ENCODE results near the gene VAV1. TPM values are rescaled to one million over a fixed set of nuclear protein-coding genes. Genes with fewer than 3 reads are reported as not detected.

VAV1 gene
- total RNA-seq, 1 donor from 2014 or later, result not detected

DNA sequence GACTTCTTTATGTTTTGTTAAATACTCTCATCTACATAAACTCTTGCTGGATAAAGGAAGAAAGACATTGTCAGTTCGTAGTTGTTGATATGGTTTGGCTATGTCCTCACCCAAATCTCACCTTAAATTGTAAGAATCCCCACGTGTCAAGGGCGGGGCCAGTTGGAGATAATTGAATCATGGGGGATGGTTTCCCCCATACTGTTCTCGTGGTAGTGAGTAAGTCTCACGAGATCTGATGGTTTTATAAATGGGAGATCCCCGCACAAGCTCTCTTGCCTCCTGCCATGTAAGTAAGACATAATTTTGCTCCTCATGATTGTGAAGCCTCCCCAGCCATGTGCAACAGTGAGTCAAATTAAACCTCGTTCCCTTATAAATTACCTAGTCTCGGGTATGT lies 118.4 kb downstream of the VAV1 start:
- Mint-ChIP-seq H3K4me3 (ENCODE audit: low read depth) (no peak overlapping the region), H3K36me3 (ENCODE audit: insufficient read depth) (peaks cover 1% of the 10 kb centered on the region), H3K4me1 (ENCODE audit: low read depth) (no peaks in the 10 kb centered on the region), H3K27me3 (no peaks in the 10 kb centered on the region), H3K27ac (no peak overlapping the region), H3K9me3 (ENCODE audit: low read depth) (peaks cover 66% of the 10 kb centered on the region)
- TF ChIP-seq, protein P1, sequence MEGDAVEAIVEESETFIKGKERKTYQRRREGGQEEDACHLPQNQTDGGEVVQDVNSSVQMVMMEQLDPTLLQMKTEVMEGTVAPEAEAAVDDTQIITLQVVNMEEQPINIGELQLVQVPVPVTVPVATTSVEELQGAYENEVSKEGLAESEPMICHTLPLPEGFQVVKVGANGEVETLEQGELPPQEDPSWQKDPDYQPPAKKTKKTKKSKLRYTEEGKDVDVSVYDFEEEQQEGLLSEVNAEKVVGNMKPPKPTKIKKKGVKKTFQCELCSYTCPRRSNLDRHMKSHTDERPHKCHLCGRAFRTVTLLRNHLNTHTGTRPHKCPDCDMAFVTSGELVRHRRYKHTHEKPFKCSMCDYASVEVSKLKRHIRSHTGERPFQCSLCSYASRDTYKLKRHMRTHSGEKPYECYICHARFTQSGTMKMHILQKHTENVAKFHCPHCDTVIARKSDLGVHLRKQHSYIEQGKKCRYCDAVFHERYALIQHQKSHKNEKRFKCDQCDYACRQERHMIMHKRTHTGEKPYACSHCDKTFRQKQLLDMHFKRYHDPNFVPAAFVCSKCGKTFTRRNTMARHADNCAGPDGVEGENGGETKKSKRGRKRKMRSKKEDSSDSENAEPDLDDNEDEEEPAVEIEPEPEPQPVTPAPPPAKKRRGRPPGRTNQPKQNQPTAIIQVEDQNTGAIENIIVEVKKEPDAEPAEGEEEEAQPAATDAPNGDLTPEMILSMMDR (IDR thresholded peaks at IDR 0.05; ENCODE audit: unreplicated experiment), result no peak
- no peak for DNase-seq (ENCODE audit: low spot score, unreplicated experiment)

GRCh38 chr19:6891761-6892385 lies 119.4 kb downstream of the VAV1 start:
- Mint-ChIP-seq H3K36me3 (ENCODE audit: insufficient read depth) (peaks cover 1% of the 10 kb centered on the region), H3K27me3 (no peaks in the 10 kb centered on the region), H3K27ac (no peak overlapping the region), H3K4me1 (ENCODE audit: low read depth) (no peaks in the 10 kb centered on the region), H3K9me3 (ENCODE audit: low read depth) (peaks cover 72% of the 10 kb centered on the region), H3K4me3 (ENCODE audit: low read depth) (no peak overlapping the region)
- TF ChIP-seq, protein P1 (IDR thresholded peaks at IDR 0.05; ENCODE audit: unreplicated experiment), result no peak
- no peak for DNase-seq (ENCODE audit: low spot score, unreplicated experiment)

GRCh38 chr19:6894313-6894712 lies 121.8 kb downstream of the VAV1 start:
- H3K9me3 Mint-ChIP-seq (ENCODE audit: low read depth), result peaks cover 63% of the 10 kb centered on the region
- TF ChIP-seq, protein P1 (IDR thresholded peaks at IDR 0.05; ENCODE audit: unreplicated experiment), result no peak
- DNase-seq (ENCODE audit: low spot score, unreplicated experiment), result no peak
- H3K4me1 Mint-ChIP-seq (ENCODE audit: low read depth), result no peaks in the 10 kb centered on the region
- no peaks in the 10 kb centered on the region for H3K36me3 Mint-ChIP-seq (ENCODE audit: insufficient read depth)
- no peaks in the 10 kb centered on the region for H3K27me3 Mint-ChIP-seq
- H3K4me3 Mint-ChIP-seq (ENCODE audit: low read depth), result no peak overlapping the region
- no peak overlapping the region for H3K27ac Mint-ChIP-seq

GRCh38 chr19:6903446-6903845 lies 130.9 kb downstream of the VAV1 start:
- no peaks in the 10 kb centered on the region for H3K27me3 Mint-ChIP-seq
- H3K36me3 Mint-ChIP-seq (ENCODE audit: insufficient read depth), result peaks cover 1% of the 10 kb centered on the region
- no peak for DNase-seq (ENCODE audit: low spot score, unreplicated experiment)
- no peak overlapping the region for H3K4me3 Mint-ChIP-seq (ENCODE audit: low read depth)
- no peak overlapping the region for H3K27ac Mint-ChIP-seq
- H3K4me1 Mint-ChIP-seq (ENCODE audit: low read depth), result no peaks in the 10 kb centered on the region
- H3K9me3 Mint-ChIP-seq (ENCODE audit: low read depth), result peaks cover 56% of the 10 kb centered on the region
- TF ChIP-seq, protein P1 (IDR thresholded peaks at IDR 0.05; ENCODE audit: unreplicated experiment), result no peak

DNA sequence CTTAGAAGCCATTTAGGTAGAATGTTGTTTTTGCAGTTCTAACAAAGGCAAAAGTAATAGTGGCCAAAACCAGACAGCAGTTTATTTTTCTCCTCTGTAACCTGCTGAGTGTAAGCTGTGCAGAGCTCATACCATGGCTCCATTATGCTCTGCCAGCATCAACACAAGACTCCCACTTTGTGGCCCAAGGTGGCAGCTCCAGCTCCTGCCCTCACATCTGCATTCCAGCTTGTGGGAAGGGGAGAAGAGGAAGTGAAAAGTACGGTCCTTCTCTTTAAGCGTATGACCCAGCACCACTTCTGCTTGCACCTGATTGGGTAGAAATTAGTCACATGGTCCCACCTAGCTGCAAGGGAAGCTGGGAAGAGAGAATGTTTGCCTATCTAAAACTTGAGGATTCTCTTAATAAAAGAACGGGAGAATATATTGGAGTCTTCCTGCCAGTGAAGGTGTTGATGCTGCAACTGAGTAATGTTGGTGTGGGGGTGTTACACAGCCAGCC lies 134.1 kb downstream of the VAV1 start:
- no peaks in the 10 kb centered on the region for H3K27me3 Mint-ChIP-seq
- no peak for DNase-seq (ENCODE audit: low spot score, unreplicated experiment)
- peaks cover 47% of the 10 kb centered on the region for H3K9me3 Mint-ChIP-seq (ENCODE audit: low read depth)
- TF ChIP-seq, protein P1 (IDR thresholded peaks at IDR 0.05; ENCODE audit: unreplicated experiment), result no peak
- no peak overlapping the region for H3K4me3 Mint-ChIP-seq (ENCODE audit: low read depth)
- H3K27ac Mint-ChIP-seq, result no peak overlapping the region
- H3K36me3 Mint-ChIP-seq (ENCODE audit: insufficient read depth), result peaks cover 1% of the 10 kb centered on the region
- no peaks in the 10 kb centered on the region for H3K4me1 Mint-ChIP-seq (ENCODE audit: low read depth)

Small RNA genes within 50 kb of the gene (microRNA-seq; reads per million reads assigned to microRNA genes)
- gene MIR6791 (ENCODE audit: borderline number of aligned reads, unreplicated experiment), result not detected

Other genes with a start within 250 kb of the VAV1 start
- gene TNFSF9, start 241.7 kb upstream of the VAV1 start, total RNA-seq, result 0.53 TPM in 1 of 2 replicates, not detected in the other
- gene CD70, start 181.6 kb upstream of the VAV1 start, total RNA-seq, result not detected in 2 replicates
- not detected in 2 replicates for gene TNFSF14, start 102.5 kb upstream of the VAV1 start, total RNA-seq
- gene C3, start 52.1 kb upstream of the VAV1 start, total RNA-seq, result 1.5 and 1.6 TPM in 2 replicates
- gene GPR108, start 35.1 kb upstream of the VAV1 start, total RNA-seq, result 72.8 and 80.8 TPM in 2 replicates
- gene TRIP10, start 33.0 kb upstream of the VAV1 start, total RNA-seq, result 46.0 and 48.2 TPM in 2 replicates
- 19.8 and 20.0 TPM in 2 replicates for gene SH2D3A, start 5.3 kb upstream of the VAV1 start, total RNA-seq
- gene ADGRE1, start 114.9 kb downstream of the VAV1 start, total RNA-seq, result not detected in 2 replicates
- not detected in 2 replicates for gene MBD3L2B, start 248.7 kb downstream of the VAV1 start, total RNA-seq

Data from progenitor cell of endocrine pancreas (in vitro differentiated cells).